GM10847 (cell line): ENCODE measurements around the gene MRPL1.

Experiments used
- POLR2A ChIP-seq: IDR thresholded peaks from 2 replicates; pipeline ENCODE4 v1.6.1; 2011; ENCODE audit not compliant: insufficient read length; ENCODE audit errors: extremely low read depth

MRPL1 gene

GRCh38 chr4:77994194-77994721, 131.6 kb downstream of the MRPL1 start:
- TF ChIP-seq POLR2A, result no peak

- TF ChIP-seq POLR2A, result no peak
Observed at GRCh38 chr4:77996076-77996475, 133.4 kb downstream of the MRPL1 start.

- no peak for TF ChIP-seq POLR2A
Observed at GRCh38 chr4:78001531-78001930, 138.9 kb downstream of the MRPL1 start.

GRCh38 chr4:78002260-78002659, 139.6 kb downstream of the MRPL1 start:
- TF ChIP-seq POLR2A, result no peak
